ENCODE results near the gene RNF223.

RNF223 gene
- total RNA-seq = 0 to 0.12 reads per million in 2 experiments

GRCh38 chr1:1073743-1074587, at the start of gene RNF223:
RNF223 (minus strand) TSS chr1:1074306; CDS start chr1:1072566, 1,740 bp downstream.
- DNase-seq (ENCODE audit: low read depth) = no peak

- no peak for DNase-seq (ENCODE audit: low read depth)
Observed at GRCh38 chr1:1122981-1123480, 48.9 kb upstream of the RNF223 start.

- peak; percentile 72 for DNase-seq (ENCODE audit: low read depth)
Observed at GRCh38 chr1:1122078-1122811, 48.1 kb upstream of the RNF223 start.

GRCh38 chr1:1121611-1122077, 47.5 kb upstream of the RNF223 start:
- no peak for DNase-seq (ENCODE audit: low read depth)

- no peak for DNase-seq (ENCODE audit: low read depth)
Observed at GRCh38 chr1:1120866-1121591, 46.9 kb upstream of the RNF223 start.

- no peak for DNase-seq (ENCODE audit: low read depth)
Observed at GRCh38 chr1:1120096-1120495, 46.0 kb upstream of the RNF223 start.

- DNase-seq (ENCODE audit: low read depth) = no peak
Observed at GRCh38 chr1:1119272-1119890, 45.3 kb upstream of the RNF223 start.

GRCh38 chr1:1118876-1119220, 44.7 kb upstream of the RNF223 start:
- no peak for DNase-seq (ENCODE audit: low read depth)

GRCh38 chr1:1118011-1118875, 44.1 kb upstream of the RNF223 start:
- no peak for DNase-seq (ENCODE audit: low read depth)

GRCh38 chr1:1117469-1117831, 43.3 kb upstream of the RNF223 start:
- no peak for DNase-seq (ENCODE audit: low read depth)

GRCh38 chr1:1116701-1117468, 42.8 kb upstream of the RNF223 start:
- DNase-seq (ENCODE audit: low read depth) = peak; percentile 29

- DNase-seq (ENCODE audit: low read depth) = peak; percentile 98
Observed at GRCh38 chr1:1115786-1116700, 41.9 kb upstream of the RNF223 start, which contains the start of gene C1orf159. C1orf159 (minus strand) TSS chr1:1116089; CDS start chr1:1091543, 24,546 bp downstream.

GRCh38 chr1:1115136-1115785, 41.2 kb upstream of the RNF223 start:
- no peak for DNase-seq (ENCODE audit: low read depth)

GRCh38 chr1:1114431-1114830, 40.3 kb upstream of the RNF223 start:
- DNase-seq (ENCODE audit: low read depth) = no peak

- DNase-seq (ENCODE audit: low read depth) = no peak
Observed at GRCh38 chr1:1112237-1112985, 38.3 kb upstream of the RNF223 start.

- DNase-seq (ENCODE audit: low read depth) = no peak
Observed at GRCh38 chr1:1111516-1112236, 37.6 kb upstream of the RNF223 start.

- no peak for DNase-seq (ENCODE audit: low read depth)
Observed at GRCh38 chr1:1110561-1110971, 36.5 kb upstream of the RNF223 start.
